Cerebellar nuclear complex (tissue), 1 donor: ENCODE data around the gene LMAN2.
A peak's percentile ranks its signal among the peaks of the same experiment; 100 is the strongest.

Experiments
- DNase-seq, 2 experiments: peaks; one replicate each; lab custom pipeline; 2025; lab: John Stamatoyannopoulos, UW

The LMAN2 gene

GRCh38 chr5:177351392-177352329 lies at the start of gene LMAN2:
Gene LMAN2, minus strand, starts transcription at chr5:177351668. Its CDS starts 21 bp downstream, at chr5:177351647.
- peak; percentile 80 to 81 for DNase-seq

DNA sequence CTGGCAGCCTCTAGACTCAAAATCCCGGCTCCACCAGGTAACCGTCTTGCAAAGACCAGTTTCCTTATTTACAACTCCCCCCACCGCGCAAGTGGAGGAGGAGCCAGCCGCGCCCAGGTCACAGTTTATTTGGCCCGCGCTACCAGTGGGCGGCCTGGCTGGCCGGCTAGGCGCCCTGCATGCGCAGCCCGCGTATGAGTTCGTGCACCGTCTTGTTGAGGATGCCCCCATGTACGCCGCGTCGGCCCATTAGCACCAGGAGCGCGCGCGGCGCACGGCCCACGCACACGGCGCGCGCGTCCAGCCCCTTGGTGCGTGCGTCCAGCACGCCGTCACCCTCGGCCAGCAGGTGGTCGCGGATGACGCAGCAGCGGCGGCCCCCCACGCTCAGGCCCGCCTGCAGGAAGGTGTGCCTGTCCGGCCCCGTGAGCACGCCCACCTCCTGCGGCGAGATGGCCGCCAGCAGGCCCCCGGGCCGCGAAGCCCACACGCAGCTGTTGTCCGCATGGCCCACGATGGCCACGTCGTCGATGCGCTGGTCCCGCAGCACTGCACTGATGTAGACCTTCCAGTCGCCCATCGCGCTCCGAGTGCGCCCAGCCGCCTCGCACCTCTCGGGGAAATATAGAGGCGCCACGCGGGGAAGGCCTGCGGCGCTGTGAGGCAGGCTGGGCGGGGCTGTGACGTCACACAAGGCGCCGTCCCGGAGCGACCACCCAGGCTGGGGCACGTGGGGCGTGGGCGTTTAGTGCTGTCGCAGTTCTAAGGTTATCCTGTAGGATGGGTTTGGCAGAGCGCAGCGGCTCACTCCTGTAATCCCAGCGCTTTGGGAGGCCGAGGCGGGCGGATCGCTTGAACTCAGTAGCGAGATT lies 48.8 kb upstream of the LMAN2 start, which contains the start of gene PFN3:
Gene PFN3 (minus strand): TSS at position 665 of the 872 bp plus-strand sequence. CDS start 85 bp downstream, at position 580.
- DNase-seq, result no peak

- no peak for DNase-seq
Measured at GRCh38 chr5:177397875-177398390, 46.5 kb upstream of the LMAN2 start.

- DNase-seq, result no peak
Measured at GRCh38 chr5:177396807-177397206, 45.3 kb upstream of the LMAN2 start.

- no peak for DNase-seq
Measured at GRCh38 chr5:177396078-177396477, 44.6 kb upstream of the LMAN2 start.

GRCh38 chr5:177393990-177394389 lies 42.5 kb upstream of the LMAN2 start:
- no peak for DNase-seq

- DNase-seq, result no peak
Measured at GRCh38 chr5:177393206-177393765, 41.8 kb upstream of the LMAN2 start.

GRCh38 chr5:177392765-177393164 lies 41.3 kb upstream of the LMAN2 start:
- no peak for DNase-seq

DNA sequence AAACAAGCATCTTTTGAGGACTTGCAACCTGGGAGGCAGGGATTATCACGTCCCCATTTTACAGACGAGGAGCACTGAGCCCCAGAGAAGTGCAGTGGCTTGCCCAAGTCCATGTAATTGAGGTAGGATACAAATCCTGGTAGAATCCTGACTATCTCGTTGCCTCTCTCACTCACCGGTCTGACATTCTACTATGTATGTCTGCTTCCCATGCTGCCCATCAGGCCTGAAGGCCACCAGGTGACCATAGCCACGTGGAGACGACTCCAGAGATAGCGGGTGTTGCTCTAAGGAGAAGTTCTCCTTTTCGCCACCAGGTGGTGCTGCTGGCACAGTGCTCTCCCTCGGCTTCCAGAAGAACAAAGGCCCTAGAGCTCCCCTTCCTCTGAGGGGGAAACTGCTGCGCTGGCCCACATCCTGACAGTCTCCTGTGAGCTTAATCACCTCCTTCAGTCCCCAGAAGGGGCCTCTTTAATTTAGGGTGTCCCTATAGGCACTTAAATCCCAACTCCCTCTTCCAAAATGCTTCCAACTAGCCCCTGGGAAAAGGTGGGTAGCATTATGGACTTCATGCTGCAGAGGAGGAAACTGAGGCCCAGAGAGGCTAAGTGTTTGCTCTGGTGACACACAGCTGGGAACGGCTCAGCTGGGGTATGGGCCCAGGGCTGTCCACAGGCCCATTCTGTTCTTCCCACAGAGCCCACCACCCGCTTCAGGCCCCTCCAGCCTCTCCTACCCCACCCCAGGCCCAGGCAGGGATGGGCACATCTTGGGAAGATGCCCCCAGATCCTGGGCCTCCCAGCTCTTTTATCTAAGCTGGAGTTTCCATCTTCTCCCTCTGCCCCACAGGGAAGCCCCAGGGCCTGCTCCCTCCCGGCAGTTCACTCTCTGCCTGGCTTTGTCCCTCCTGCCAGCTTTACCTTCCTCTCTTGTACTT lies 39.2 kb upstream of the LMAN2 start:
- DNase-seq, result peak in 1 of 2 experiments; percentile 17

GRCh38 chr5:177389241-177390169 lies 38.0 kb upstream of the LMAN2 start:
- DNase-seq, result no peak

DNA sequence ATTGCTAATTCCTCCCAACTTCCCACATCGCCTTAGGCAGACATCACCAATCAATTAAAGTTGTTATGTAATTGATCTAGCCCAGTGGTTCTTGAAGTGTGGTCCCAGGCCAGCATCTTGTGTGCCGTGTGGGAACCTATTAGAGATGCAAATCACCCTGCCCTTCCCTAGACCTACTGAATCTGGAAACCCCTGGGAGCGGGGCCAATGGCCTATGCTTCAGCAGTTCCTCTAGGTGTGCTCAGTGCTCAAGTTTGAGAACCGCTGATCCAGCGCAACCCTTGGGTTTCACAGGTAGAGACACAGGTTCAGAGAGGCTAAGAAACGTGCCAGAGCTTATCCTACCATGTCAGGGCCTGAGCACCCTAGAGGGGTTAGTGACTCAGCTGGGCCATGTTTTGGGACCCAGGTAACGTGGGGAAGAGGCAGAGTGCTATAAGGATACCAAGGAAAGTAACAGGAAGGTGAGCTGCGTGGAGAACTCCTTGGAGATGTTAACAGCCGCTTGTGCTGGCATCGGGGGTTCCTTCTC lies 37.1 kb upstream of the LMAN2 start:
- DNase-seq, result no peak

DNA sequence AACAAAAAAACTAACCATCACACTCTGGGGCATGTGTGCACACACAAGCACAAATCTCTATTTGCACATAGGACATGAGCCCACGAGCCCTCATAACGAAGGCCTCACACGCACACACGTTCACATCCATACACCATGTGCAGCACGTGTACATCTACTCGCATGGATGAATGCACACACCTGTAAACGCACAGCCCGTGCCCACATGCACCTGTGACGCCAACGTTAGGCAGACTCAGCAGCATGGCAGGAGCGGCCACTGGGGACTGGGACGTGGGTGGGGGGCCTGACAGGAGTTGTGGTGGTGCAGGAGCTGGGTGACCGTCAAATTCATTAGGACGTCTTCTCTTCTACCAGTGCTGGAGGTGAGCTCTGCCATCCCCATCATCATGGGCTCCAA lies 35.9 kb upstream of the LMAN2 start:
- DNase-seq, result no peak

GRCh38 chr5:177386542-177386941 lies 35.1 kb upstream of the LMAN2 start:
- no peak for DNase-seq

DNA sequence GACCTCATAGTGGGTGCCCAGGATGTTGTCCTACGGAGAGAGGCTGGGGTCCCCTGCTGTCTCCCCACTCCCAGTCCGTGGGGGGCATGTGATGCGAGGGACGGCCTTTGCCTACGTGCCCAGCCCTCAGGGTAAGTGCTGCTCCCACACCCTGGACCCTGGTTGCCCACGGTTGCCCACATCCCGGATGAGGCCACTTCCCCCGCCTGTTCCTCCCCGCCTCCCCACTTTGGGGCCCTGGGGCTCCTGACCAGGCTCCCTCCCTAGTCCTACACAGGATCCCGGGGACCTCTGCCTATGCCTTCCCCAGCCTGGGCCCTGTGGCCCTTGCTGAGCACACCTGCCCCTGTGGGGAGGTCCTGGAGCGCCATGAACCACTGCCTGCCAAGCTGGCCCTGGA lies 34.3 kb upstream of the LMAN2 start:
- no peak for DNase-seq

- no peak for DNase-seq
Measured at GRCh38 chr5:177384134-177384533, 32.7 kb upstream of the LMAN2 start, which contains the start of gene SLC34A1. Gene SLC34A1, plus strand, starts transcription at chr5:177384434. Its CDS starts 1,308 bp downstream, at chr5:177385742.

DNA sequence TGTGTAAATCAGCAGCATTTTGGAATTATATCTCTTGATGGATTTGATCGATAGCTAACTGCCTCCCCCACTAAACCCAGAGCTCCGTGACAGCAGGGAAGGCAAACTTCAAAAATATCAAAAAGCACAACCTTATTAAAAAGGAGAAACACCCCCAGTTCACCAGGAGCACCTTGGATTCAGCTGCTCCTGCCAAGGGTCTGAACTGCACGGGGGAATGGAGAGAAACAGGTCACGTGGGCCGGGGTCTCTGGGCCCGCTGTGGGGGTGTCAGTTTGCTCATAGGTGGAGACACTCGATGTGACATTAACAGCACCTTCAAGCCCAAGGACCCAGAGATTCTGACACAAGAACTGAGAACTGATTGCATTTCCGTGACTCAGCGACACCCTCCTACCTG lies 31.7 kb upstream of the LMAN2 start:
- no peak for DNase-seq

DNA sequence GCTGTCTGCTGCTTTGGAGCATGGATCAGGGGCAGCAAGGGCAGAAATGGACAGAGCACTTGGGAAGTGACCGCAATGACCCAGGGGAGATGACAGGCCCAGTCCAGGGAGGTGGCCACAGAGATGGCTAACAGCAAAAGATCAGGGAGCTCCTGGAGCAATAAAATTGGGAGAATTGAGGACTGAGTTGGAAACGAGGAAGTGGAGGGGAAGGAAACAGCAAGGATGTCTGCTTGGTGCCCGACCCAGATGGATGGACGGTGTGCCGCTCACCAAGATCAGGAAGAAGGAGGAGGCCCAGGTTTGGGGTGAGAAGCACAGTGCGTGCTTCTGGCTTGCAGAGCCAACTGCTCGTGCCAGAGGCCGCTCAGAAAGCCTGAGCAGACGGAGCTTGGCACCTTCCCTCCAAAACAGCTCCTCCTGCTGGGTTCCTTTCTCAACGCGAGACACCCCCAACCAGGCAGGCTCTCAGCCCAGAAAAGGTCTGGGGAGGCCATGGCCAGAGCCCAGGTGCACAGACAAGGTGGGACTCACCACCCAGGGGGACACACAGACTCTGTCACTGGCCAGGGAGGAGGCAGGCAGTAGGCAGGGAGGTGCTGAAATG lies 31.1 kb upstream of the LMAN2 start:
- peak; percentile 44 to 67 for DNase-seq

GRCh38 chr5:177380805-177381126 lies 29.3 kb upstream of the LMAN2 start:
- DNase-seq, result no peak
